Prostate gland (tissue), 2 donors: ENCODE measurements around the gene ANKRD33.

Source experiments
- CTCF ChIP-seq, 4 experiments: fragments of 200-600 bp in 2 of 4; fragments of 450-650 bp in 2 of 4; sonication (generic) in 2 of 4; IDR thresholded peaks; 1 replicate in 3 of 4; 2 replicates in 1 of 4; pipeline ENCODE4 v1.5.1; 2016 to 2019; ENCODE audit warnings: antibody characterized with exemption in 4 of 4, mild to moderate bottlenecking in 2 of 4, moderate library complexity in 2 of 4
- POLR2A ChIP-seq: fragments of 450-650 bp; IDR thresholded peaks from one replicate; pipeline ENCODE4 v1.6.1; 2016; ENCODE audit warnings: antibody characterized with exemption, mild to moderate bottlenecking

GRCh38 chr12:51937926-51938325 lies 50.0 kb downstream of the ANKRD33 start:
- TF ChIP-seq CTCF (IDR thresholded peaks at IDR 0.05) (no peak), POLR2A (no peak)
